ENCODE measurements around the gene BLOC1S5. TPM values are rescaled to one million over a fixed set of nuclear protein-coding genes. Genes with fewer than 3 reads are reported as not detected.
A peak's percentile ranks its signal among the peaks of the same experiment; 100 is the strongest.

The BLOC1S5 gene
- total RNA-seq, 2 donors from 2014 or later: 14.4 to 17.6 TPM

DNA sequence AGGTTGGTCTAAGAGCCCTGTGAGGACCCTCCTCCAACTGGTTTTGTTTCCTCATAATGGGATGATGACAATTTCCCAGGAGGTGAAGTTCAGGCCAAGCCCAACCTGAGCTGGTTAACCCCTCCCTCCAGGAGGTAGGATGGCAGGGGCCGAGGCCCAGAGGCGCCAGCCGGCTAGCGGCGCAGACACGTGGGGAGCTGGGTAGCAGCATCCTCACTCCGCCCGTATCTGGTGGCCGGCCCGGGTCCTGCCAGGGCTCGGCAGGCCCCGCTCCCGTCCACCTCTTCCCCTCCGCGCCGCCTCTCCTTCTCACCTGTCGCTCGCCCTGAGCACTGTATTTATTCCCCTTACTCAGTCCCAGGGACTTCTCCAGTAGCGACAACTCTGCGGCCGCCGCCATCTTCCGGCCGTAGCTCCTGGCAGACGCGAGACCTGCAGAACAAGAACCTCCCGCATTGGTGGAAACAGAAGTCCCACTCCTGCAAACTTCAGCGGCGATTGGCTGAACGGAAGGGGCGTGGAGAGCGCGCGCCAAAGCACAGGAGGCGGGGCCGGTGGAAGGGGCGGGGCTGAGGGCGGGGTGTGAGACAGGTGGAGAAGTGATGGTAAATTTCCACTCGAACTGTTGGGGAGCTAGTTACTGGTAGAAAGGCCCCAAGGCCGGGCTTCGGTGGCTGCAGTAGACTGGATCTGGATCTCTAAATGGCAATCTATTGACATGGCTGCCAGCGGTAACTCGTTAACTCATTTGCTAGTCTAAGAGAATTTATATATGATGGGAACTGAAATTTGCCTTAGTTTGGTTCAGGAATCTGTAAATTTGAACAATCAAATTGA lies 38.2 kb upstream of the BLOC1S5 start, which contains the start of gene EEF1E1:
Gene EEF1E1 (minus strand): TSS at position 427 of the 837 bp plus-strand sequence. CDS start 27 bp downstream, at position 400.
- peaks cover 7% of the 10 kb centered on the region for H3K9me3 ChIP-seq (ENCODE audit: control insufficient read depth, low read length)
- Mint-ChIP-seq H3K9me3 (peaks cover 2% of the 10 kb centered on the region), H3K27me3 (ENCODE audit: insufficient read depth) (peaks cover 6% of the 10 kb centered on the region), H3K36me3 (ENCODE audit: low read depth) (peaks cover 14% of the 10 kb centered on the region), H3K4me1 (peaks cover 9% of the 10 kb centered on the region), H3K27ac (peak within 1 kb of the TSS; percentile 95), H3K4me3 (peak within 1 kb of the TSS; percentile 85)
- H3K4me3 ChIP-seq (ENCODE audit: low read length): peak within 1 kb of the TSS; percentile 90
- DNase-seq: peak; percentile 99
- H3K9ac ChIP-seq (ENCODE audit: extremely low read depth, low read length, poor library complexity, severe bottlenecking): peak within 1 kb of the TSS; percentile 59
- H3K27me3 ChIP-seq (ENCODE audit: control insufficient read depth, insufficient read depth, low read length, poor library complexity, severe bottlenecking): peaks cover 7% of the 10 kb centered on the region
- no peak for TF ChIP-seq CTCF (conservative IDR thresholded peaks at IDR 0.05)
- H3K4me1 ChIP-seq (ENCODE audit: control insufficient read depth, insufficient read depth, low read length): no peaks in the 10 kb centered on the region
- 1 to 4% methylated on average over 12 to 43 of the region's 43 CpGs for WGBS, 2 experiments (ENCODE audit: insufficient coverage in 1 of 2, insufficient read length in 1 of 2)
- no peak within 1 kb of the TSS for H3K27ac ChIP-seq (ENCODE audit: low read depth, low read length)
- peaks cover 10% of the 10 kb centered on the region for H3K36me3 ChIP-seq (ENCODE audit: control insufficient read depth, insufficient read depth, low read length)

DNA sequence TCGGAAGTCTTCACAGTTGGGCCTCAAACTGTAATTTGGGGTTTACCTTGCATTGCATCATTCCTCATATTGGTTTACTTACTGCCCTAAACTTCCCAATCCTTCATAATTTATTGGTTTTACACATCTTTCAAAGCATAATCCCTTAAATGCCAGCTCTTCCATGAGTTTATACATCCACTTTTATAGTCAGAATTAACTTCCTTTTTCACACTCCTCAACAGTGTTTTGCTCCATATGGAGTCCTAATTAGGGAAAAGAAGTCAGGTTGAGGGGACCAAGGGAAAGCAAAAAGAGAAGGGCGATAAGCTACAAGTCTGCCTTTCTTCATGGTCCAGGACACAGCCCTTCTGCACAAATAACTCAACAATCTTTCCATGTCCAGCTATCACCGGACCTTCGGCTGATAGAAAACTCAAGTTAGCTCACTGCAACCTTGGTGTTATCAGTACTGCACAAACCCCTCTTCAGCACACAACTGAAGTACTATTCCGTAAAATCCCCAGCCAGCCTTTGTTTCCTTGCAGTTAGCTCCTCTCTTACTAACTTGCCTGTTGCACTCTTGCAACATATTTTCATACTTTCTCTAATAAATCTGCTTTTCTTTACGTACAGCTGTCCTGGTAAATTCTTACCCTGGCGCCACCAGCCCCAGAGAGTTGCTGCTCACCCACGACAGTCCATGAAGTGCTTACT lies 36.1 kb upstream of the BLOC1S5 start:
- 93 to 97% methylated on average over 4 to 8 of the region's 8 CpGs for WGBS, 2 experiments (ENCODE audit: insufficient coverage in 1 of 2, insufficient read length in 1 of 2)
- Mint-ChIP-seq H3K36me3 (ENCODE audit: low read depth) (peaks cover 32% of the 10 kb centered on the region), H3K27me3 (ENCODE audit: insufficient read depth) (peaks cover 2% of the 10 kb centered on the region), H3K9me3 (peaks cover 2% of the 10 kb centered on the region), H3K4me3 (no peak overlapping the region), H3K4me1 (peaks cover 9% of the 10 kb centered on the region), H3K27ac (no peak overlapping the region)
- Histone ChIP-seq H3K9me3 (ENCODE audit: control insufficient read depth, low read length) (peaks cover 7% of the 10 kb centered on the region), H3K27ac (ENCODE audit: low read depth, low read length) (no peak overlapping the region), H3K36me3 (ENCODE audit: control insufficient read depth, insufficient read depth, low read length) (peaks cover 29% of the 10 kb centered on the region), H3K4me3 (ENCODE audit: low read length) (peak overlapping the region; percentile 41), H3K27me3 (ENCODE audit: control insufficient read depth, insufficient read depth, low read length, poor library complexity, severe bottlenecking) (peaks cover 6% of the 10 kb centered on the region), H3K4me1 (ENCODE audit: control insufficient read depth, insufficient read depth, low read length) (no peaks in the 10 kb centered on the region), H3K9ac (ENCODE audit: extremely low read depth, low read length, poor library complexity, severe bottlenecking) (no peak overlapping the region)
- no peak for DNase-seq
- no peak for TF ChIP-seq CTCF (conservative IDR thresholded peaks at IDR 0.05)

DNA sequence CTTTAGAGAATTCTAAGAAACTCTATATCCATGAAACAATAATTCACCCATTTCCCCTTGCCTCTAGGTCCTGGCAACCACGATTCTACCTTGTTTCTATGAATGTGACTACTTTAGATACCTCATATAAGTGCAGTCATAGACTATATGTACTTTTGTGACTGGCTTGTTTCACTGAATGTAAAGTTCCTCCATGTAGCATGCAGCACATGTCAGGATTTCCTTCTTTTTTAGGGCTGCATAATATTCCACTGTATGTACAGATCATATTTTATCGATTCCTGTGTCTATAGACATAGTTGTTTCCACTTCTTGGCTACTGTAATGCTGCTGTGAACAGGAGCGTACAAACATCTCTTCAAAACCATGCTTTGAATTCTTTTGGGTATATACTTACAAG lies 26.5 kb upstream of the BLOC1S5 start:
- Mint-ChIP-seq H3K4me3 (no peak overlapping the region), H3K27me3 (ENCODE audit: insufficient read depth) (no peaks in the 10 kb centered on the region), H3K4me1 (no peaks in the 10 kb centered on the region), H3K36me3 (ENCODE audit: low read depth) (peaks cover 75% of the 10 kb centered on the region), H3K27ac (no peak overlapping the region), H3K9me3 (peaks cover 28% of the 10 kb centered on the region)
- Histone ChIP-seq H3K4me1 (ENCODE audit: control insufficient read depth, insufficient read depth, low read length) (no peaks in the 10 kb centered on the region), H3K9ac (ENCODE audit: extremely low read depth, low read length, poor library complexity, severe bottlenecking) (no peak overlapping the region), H3K27me3 (ENCODE audit: control insufficient read depth, insufficient read depth, low read length, poor library complexity, severe bottlenecking) (no peaks in the 10 kb centered on the region), H3K27ac (ENCODE audit: low read depth, low read length) (no peak overlapping the region), H3K9me3 (ENCODE audit: control insufficient read depth, low read length) (peaks cover 33% of the 10 kb centered on the region), H3K36me3 (ENCODE audit: control insufficient read depth, insufficient read depth, low read length) (peaks cover 82% of the 10 kb centered on the region), H3K4me3 (ENCODE audit: low read length) (no peak overlapping the region)
- 93% methylated on average over 3 of the region's 3 CpGs for WGBS, 2 experiments (ENCODE audit: insufficient coverage in 1 of 2, insufficient read length in 1 of 2)
- no peak for DNase-seq
- TF ChIP-seq CTCF (conservative IDR thresholded peaks at IDR 0.05): no peak

Measured in endodermal cell (in vitro differentiated cells).